Stimulated activated CD4-positive, alpha-beta T cell treated with anti-CD3 and anti-CD28 coated beads, Interleukin-1b, Interleukin-23, amount 100 ng/mL, for 4 hours (primary cell): ENCODE results near the gene SRGAP3.

Experiments used
- DNase-seq, 2 donors: peaks; one replicate each; pipeline ENCODE4 v3.0.0-alpha.2; 2020; ENCODE audit warnings: low read depth in 2 of 2

Gene SRGAP3

GRCh38 chr3:9116336-9116735, 133.1 kb downstream of the SRGAP3 start:
- no peak for DNase-seq

GRCh38 chr3:9115336-9115735, 134.1 kb downstream of the SRGAP3 start:
- no peak for DNase-seq

- DNase-seq = no peak
These were observed 136.4 kb downstream of the SRGAP3 start for GRCh38 chr3:9113040-9113439.

- DNase-seq = no peak
These were observed 137.6 kb downstream of the SRGAP3 start for GRCh38 chr3:9111866-9112265.

- DNase-seq = no peak
These were observed 138.0 kb downstream of the SRGAP3 start for GRCh38 chr3:9111417-9111816.

GRCh38 chr3:9110802-9111201, 138.6 kb downstream of the SRGAP3 start:
- DNase-seq = no peak

GRCh38 chr3:9110316-9110715, 139.1 kb downstream of the SRGAP3 start:
- DNase-seq = no peak

GRCh38 chr3:9109568-9109914, 139.9 kb downstream of the SRGAP3 start:
- no peak for DNase-seq

- DNase-seq = no peak
These were observed 140.4 kb downstream of the SRGAP3 start for GRCh38 chr3:9108876-9109567.

GRCh38 chr3:9107738-9108137, 141.7 kb downstream of the SRGAP3 start:
- no peak for DNase-seq

GRCh38 chr3:9105421-9105820, 144.0 kb downstream of the SRGAP3 start:
- no peak for DNase-seq

GRCh38 chr3:9104121-9104520, 145.3 kb downstream of the SRGAP3 start:
- no peak for DNase-seq

- no peak for DNase-seq
These were observed 147.0 kb downstream of the SRGAP3 start for GRCh38 chr3:9102240-9102981.

- no peak for DNase-seq
These were observed 148.2 kb downstream of the SRGAP3 start for GRCh38 chr3:9101286-9101685.

- DNase-seq = no peak
These were observed 148.9 kb downstream of the SRGAP3 start for GRCh38 chr3:9100513-9100894.

GRCh38 chr3:9099702-9100512, 149.5 kb downstream of the SRGAP3 start:
- no peak for DNase-seq

- DNase-seq = no peak
These were observed 150.4 kb downstream of the SRGAP3 start for GRCh38 chr3:9098716-9099675.

GRCh38 chr3:9097495-9097894, 152.0 kb downstream of the SRGAP3 start:
- no peak for DNase-seq

GRCh38 chr3:9091486-9092235, 157.8 kb downstream of the SRGAP3 start:
- DNase-seq = no peak

- no peak for DNase-seq
These were observed 160.7 kb downstream of the SRGAP3 start for GRCh38 chr3:9088441-9089353.
